Glomerular visceral epithelial cell (primary cell): ENCODE results near the gene TBX2.
"Not testable (repeated sequence)": the region's sequence is repeated elsewhere in the genome, so short reads cannot be mapped to it uniquely, and the experiment has no call there.

Experiments used
- DNase-seq: peaks from one replicate; pipeline ENCODE4 v3.0.0-alpha.2; 2016; ENCODE audit errors: extremely low spot score

The TBX2 gene

DNA sequence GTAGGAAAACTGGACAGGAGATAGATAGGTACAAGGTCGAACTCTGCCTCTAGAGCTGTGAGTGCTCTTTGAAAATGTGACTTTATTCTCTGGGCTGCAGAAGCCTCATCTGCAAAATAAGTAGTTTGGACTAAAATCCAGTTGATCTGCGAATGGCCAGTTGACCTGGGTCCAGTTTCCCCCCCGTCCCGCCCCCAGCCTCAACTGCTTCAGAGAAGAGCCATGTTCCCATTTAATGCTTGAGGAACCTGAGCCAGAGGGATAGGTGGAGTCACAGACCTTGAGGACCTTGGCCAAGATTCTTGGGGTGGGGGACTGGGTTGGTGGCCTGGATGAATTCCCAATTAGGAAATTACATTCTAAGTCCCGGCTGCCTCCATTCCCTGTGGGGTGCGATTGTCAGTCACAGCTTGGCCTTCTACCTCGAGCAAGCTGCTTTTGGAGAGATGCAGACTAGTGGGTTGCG, 14.1 kb downstream of the TBX2 start:
- no peak for DNase-seq

DNA sequence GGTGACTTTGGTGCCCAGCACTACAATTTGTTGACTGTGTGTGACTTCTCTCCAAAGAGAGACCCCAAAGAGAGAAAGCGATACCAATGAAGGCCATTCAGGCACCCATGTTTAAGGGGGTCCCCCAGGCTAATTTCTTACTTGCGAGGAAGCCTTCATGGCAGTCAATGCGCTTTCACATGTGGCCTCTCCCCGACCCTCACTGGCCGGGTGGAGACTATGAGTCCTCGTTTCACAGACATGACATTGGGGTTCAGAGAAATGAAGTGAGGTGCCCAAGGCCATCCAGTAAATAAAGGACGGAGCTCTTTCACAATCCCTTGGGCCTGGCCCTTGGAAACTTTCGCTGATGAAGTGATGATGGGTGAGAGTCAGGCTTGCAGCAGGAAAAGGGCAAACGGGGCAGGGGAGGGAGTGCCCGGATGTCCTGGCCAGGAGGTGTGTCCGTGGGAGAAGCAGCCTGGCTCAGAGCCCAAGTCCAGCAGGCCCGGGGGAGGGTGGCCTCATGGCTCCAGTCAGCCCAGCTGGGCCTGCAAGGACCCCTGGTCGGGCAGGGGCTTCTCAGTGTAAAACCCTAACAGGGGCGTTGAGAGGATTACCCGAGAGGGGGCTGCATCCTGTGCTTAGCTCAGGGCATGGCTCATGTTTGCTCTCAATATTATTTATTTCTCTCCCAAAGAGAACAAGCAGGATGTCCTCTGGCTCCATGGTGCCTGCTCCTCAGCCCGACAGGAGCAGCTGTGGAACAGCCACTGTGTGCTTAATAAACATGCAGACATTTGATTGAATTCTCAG, 14.7 kb downstream of the TBX2 start:
- DNase-seq: no peak

DNA sequence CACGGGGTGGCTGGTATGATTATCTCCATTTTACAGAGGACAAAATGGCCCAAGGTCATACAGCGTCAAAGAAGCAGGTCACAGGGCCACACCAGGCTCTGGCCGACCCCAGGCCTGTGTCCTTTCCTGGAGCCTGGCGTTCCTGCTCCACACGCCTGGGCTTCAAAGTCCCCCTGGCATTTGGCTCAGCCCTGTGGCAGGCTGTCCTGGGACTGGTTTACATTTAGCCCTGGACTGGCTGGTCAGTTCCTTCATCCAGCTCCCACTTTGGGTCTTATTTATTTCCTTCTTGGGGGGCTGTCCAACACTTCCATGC, 15.3 kb downstream of the TBX2 start:
- no peak for DNase-seq

DNA sequence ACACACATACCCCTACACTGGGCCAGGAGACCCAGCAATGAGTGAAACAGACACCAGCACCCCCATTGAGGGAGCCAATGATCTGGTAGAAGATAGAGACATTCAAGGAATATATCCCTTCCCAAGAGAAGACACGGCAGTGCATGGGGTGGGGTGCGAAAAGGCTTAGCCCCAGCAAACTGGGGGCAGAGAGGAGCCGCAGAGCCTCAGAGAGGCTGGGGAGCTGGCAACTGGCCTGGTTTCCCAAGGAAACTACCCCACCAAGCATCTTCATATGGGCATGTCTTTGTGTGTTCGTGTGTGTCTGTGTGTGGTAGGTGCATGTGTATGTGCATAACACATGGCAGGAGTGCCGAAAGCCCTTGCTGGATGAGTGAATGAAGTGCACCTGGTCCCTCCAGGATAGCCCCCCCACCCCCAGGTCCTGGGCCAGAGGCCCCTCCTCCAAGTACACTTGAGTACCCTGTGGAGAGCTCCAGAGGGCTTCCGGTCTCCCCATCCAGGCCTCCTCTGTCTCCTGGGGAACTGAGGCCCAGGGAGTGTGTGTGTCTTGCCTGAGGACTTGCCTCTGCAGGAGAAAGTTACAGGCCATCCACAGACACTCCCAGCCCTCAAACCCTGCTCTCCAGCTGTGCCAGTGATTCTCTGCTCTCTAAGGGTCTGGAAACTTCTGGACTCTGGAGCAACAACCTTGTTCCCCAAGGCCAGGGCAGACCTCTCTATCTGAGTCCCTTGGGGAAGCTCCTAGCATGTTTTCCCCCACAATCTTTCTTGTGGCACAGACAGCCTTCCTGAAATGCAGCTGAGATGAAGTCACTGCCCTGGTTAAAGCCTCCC, 15.9 kb downstream of the TBX2 start:
- no peak for DNase-seq

DNA sequence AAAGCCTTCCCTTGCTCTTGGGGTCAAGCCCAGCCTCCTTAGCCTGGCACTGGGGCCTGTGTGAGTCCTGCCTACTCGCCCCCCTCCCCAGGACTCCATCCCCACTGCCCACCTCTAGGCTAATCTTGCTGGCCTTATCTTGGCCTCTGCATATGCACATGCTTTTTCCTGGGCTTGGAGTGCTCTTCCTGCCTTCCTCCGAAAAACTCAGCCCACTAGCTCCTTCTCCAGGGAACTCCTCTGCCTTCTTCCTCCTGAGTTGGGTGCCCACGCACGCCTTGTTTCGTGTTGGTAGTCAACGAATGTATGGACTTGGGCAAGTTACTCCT, 16.5 kb downstream of the TBX2 start:
- DNase-seq: no peak

DNA sequence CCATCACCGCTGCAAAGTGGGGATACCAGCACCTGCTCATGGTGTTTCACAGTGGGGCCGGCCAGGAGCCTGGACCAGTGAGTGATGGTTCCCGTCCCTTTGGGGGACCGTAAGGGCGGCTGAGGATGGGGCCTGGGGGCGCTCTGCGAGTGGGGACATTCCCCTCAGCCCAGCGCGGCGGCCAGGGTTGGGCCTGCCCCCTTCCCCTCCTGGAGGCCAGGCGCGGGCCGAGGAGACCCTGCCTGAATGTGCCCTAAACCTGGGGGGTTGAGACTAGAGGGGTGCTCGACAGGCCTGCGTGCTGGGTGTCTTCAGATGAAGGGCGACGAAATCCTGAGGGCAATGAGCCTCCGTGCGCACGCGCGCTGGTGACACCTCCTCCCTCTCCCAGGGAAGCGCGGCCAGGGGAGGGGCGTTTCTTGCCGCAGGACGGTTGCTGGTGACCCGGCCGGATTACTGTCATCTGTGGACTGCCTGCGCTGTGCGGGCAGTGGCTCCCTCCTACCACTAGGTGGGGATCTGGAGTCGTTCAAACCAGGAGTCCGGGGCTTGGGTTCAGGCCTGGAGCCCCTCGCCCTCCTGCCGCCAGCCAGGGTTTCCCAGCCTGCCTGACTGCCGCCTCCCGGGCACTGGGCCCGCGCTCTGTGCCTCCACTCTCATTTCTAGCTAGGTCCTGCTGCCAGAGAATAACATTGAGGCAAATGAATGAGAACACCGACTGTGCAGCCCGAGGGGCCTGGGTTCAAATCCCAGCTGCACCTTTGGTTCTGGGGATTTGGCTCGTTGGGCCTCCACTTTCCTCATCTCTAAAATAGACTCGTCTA, 17.1 kb downstream of the TBX2 start:
- peak; percentile 83 for DNase-seq

DNA sequence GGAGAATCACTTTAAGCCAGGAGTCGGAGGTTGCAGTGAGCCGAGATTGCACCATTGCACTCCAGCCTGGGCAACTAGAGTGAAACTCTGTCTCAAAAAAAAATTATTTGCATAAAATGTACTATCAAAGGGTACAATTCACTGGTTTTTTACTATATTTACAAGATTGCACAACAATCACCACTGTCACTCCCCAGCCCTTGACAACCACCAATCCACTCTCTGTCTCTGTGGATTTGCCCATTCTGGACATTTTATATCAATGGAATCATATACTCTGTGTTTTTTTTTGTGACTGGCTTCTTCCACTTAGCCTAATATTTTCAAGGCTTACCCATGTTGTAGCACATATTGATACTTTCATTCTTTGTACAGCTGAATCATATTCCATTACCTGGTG, 18.8 kb downstream of the TBX2 start:
- DNase-seq: no peak

DNA sequence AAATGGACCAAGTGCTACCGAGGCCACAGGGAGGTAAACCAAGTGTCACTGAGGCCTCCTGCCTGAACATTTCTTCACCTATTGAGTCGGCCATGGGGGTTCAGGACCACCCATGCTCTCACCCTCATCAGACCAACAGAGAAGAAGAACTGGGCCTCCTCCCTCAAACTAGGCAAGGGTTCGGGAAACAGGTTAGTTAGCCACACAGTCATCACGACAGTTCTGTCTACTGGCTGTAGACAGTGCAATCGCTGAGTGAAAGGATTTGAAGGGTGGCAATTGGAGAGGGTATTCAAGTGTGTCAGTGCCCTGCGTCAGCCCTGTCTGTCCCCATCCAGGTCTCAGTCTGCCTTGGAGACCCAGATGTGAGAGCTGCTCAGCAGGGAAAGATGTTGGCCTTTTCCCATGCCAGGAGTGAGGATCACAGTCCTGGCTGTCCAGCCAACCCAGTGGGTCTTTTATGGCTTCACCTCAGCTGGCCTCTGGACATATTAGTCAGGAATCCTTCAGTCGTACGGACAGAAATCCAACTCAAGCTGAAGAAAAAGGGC, 19.9 kb downstream of the TBX2 start:
- no peak for DNase-seq

DNA sequence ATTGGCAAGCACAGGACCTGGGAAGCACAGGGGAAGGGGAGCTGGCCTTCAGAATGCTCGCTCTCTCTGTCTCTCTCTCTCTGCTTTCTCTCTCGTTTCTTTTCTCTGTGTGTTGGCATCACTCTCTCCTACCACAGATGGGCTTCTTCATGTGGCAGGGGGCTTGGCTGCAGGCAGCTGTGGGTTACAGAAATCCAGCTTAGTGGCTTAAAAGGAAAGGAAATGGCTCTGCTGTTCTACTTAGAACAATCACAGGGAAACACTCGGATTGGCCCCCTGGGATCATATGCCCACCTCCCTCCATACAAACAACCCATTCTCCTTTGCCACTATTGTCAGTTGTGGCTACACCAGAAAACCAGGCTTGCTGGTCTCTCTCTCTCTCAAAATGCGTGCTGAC, 20.4 kb downstream of the TBX2 start:
- DNase-seq: no peak

DNA sequence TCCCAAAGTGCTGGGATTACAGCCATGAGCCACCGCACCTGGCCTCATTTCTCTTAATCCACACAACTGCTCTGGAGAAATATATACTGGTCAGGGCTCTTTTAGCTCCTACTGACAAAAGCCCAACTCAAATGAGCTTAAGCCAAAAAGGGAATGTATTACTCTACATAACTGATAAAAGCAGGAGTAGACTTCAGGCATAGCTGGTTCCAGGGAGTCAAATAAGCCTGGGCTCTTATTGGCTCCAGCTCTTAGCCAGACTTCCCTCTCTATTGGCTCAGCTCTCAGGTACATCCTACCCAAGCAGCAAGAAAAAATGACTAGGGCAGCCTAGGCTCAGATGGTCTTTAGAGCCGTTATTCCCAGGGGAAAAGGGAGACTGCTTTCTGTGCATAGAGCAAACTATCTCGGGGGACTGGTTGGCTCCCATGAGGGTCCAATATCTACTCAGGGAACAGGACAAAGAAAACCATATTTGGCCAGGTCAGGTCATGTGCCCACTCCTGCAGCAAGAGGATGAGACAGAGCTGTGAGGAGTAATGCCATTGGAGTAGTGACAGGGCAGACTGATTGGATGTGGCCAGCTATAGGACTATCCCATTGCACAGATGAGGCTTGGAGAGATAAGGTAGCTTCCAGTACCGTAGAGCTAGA, 21.2 kb downstream of the TBX2 start:
- DNase-seq: no peak

DNA sequence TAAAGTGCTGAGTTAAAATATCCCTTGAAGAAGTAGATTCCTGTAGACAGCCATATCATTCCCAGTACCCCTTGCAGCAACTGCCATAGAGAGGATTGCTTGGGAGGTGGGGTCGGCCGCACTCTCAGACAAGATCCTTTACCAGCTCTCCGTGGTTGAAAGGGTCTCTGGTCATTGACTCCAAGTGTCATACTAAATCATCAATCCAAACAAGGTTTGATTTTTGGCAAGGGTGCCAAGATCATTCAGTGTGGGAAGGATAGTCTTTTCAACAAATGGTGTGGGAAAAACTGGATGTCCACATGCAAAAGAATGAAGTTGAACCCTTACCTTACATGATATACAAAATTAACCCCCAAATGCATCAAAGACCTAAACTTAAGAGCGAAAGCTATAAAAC, 21.8 kb downstream of the TBX2 start:
- DNase-seq: no peak

DNA sequence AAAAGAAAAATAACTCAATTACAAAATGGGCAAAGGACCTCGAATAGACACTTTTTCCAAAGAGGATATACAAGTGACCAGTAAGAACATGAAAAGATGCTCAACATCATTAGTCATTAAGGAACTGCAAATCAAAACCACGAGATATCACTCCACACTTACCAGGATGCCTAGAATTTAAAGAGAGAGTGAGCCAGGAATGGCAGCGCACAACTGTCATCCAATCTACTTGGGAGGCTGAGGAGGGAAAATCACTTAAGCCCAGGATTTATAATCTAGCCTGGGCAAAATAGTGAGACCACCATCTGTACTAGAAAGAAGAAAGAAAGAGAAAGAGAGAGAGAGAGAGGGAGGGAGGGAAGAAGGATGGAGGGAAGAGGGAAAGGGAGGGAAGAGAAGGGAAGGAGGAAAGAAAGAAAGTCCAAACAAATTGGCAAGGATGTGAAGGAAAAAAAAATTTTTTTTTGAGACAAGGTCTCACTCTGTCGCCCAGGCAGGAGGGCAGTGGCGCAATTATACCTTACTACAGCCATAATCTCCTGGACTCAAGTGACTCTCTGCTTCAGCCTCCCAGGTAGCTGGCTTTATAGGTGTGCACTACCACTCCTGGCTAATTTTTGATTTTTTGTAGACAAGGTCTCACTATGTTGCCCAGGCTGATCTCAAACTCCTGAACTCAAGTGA, 22.6 kb downstream of the TBX2 start:
- DNase-seq: no peak

DNA sequence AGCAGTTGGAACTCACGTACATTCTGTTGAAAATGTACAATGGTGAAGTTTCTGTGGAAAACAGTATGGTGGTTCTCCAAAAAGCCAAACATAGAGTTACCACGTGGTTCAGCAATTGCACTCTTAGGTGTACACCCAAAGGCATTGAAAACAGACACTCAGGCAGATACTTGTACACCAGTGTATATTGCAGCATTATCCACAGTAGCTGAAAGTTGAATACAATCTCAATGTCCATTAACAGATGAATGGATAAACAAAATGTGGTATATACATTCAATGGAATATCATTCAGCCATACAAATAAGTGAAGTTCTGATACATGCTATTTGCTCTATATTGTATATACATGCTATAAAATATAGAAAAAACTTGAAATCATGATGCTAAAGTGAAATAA, 23.2 kb downstream of the TBX2 start:
- DNase-seq: no peak

DNA sequence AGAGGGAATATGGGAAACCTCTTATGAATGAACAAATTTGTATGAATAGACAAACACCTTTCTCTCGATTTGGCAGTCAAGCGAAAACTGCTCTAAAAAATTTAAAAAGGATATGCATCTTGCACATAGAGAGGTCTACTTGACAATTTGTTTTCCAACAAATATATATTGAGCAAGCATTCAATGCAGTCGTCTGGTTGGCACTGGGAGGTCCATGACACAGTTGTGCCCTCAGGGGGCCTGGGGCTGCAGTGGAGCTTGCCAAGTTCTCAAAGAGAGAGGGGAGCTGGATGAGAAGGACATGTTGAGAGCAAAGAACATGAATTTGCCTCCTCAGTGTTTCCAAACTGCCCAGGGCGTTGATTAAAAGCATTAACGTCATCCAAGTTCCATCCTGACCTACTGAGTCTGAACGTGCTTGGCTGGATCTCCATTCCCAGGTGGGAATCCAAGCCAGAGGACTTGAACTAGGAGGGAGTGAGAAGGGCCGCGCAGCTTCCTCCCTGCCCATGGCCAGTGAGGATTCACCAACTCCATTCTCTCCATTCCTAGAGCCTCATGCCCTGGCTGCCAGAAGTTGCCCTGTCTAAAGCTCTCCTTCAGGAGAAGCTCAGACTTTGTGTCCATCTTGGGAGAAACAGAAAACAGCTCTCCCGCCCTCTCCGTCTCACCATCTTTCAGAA, 24.5 kb downstream of the TBX2 start:
- DNase-seq: no peak

DNA sequence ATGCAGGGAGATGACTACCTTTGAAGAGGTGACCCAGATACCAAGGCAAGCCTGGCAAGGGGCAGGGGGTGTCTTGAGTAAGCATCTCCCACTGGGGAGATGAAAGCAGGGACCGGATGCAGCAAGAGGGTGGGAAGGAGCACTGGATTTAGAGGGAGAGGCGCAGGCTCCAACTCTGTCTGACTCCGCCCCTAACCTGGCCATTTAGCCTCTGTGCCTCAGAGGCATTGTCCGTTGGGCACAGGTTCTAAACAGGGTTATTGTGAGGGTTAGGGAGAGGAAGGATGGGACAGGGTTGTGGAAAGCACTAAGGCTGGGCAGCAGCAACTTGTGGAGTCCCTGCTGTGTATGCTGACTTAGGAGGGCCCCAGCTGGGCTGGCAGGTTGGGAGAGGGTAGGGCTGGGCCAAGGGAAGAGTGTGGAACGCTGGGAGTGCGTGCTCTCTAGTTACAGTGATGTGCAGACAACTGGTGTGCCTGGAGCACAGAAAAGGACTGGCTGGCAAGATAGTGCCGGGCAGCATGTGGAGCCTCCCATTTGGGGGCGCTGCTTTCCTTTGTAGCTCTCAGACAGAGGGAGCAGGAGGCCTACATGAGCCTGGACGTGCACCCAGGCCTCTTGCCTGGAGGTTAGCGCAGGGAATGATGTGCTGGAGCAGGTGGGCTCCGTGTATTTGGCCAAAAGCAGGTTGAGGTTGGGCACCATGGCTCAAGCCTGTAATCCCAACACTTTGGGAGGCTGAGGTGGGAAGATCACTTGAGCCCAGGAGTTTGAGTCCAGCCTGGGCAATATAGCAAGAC, 26.2 kb downstream of the TBX2 start:
- DNase-seq: no peak

DNA sequence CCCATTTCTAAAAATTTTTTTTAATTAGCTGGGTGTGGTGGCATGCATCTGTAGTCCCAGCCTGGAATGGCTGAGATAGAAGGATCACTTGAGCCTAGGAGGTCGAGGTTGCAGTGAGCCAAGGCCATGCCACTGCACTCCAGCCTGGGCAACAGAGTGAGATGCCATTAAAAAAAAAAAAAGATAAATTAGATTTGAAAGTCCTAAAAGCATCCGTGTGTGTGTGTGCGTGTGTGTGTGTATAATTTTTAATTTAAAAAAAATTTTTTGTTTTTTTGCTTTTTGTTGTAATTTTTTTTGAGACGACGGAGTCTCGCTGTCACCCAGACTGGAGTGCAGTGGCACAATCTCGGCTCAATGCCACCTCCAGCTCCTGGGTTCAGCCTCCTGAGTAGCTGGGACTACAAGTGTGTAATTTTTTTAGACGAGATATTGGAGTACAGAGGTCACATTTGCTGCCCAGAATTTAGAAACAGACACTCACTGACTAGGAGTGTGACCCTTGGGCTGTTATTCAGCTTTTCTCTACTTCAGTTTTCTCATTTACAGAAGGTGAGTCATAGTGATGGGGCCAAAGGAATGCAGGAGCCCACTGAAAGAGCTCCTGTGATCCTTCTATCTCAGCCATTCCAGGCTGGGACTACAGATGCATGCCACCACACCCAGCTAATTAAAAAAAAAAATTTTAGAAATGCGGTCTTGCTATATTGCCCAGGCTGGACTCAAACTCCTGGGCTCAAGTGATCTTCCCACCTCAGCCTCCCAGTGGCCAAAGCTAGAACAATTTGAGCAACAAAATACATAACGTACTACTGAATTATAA, 27.1 kb downstream of the TBX2 start:
- peak; percentile 53 for DNase-seq

DNA sequence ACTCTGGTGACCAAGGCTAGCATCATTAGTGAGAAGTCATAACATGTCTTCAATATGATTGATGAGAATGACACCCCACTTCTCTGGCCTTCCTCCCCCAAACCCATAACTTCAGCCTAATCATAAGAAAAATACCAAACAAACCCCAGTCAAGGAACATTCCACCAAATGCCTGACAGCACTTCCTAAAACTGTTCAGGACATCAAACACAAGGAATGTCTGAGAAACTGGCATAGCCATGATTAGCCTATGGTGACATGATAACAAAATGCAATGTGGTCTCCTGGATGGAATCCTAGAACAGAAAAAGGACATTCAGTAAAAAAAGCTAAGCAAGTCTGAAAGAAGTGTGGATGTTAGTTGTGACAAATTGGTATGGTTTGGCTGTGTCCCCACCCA, 27.9 kb downstream of the TBX2 start:
- DNase-seq: no peak

DNA sequence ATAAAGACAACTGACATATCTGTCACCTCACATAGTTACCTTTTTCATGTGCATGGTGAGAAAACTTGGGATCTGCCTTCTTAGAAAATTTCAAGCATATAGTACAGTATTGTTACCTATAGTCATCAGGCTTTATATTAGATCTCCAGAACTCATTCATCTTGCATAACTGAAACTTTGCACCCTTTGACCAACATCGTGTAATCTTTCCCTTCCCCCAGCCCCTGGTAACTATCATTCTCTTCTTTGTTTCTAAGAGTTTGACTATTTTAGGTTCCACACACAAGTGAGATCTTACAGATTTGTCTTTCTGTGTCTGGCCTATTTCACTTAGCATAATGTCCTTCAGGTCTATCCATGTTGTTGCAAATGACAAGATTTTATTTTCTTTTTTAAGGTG, 29.6 kb downstream of the TBX2 start:
- no peak for DNase-seq

DNA sequence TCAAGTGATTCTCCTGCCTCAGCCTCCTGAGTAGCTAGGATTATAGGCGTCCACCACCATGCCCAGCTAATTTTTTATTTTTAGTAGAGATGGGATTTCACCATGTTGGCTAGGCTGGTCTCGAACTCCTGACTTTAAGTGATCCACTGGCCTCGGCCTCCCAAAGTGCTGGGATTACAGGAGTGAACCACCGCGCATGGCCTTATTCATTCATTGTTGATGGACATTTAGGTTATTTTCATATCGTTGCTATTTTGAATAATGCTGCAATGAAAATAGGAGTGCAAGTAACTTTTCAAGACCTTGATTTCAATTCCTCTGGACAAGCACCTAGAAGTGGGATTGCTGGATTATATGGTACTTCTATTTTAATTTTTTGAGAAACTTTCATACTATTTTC, 30.2 kb downstream of the TBX2 start:
- DNase-seq: not testable (repeated sequence)
